SK-N-SH (cell line): Measurements from ENCODE around the gene PTK6.

ENCODE experiments used
- EP300 ChIP-seq, 2 experiments: IDR thresholded peaks; 2 replicates each; pipeline versions ENCODE4 v1.4.0 to v1.6.1; 2012; ENCODE audit warnings: borderline replicate concordance in 1 of 2, low read depth in 1 of 2, low read length in 1 of 2
- POLR2AphosphoS5 ChIP-seq: IDR thresholded peaks from 2 replicates; pipeline ENCODE4 v1.6.1; 2012; ENCODE audit warnings: low read depth, low read length
- RAD21 ChIP-seq: IDR thresholded peaks from 2 replicates; pipeline ENCODE4 v1.6.1; 2012; ENCODE audit warnings: mild to moderate bottlenecking, low read length
- RXRA ChIP-seq: IDR thresholded peaks from 2 replicates; pipeline ENCODE4 v1.4.0; 2012; ENCODE audit warnings: low read depth, mild to moderate bottlenecking, borderline replicate concordance
- TF ChIP-seq, protein P1 (sequence below): fragments of 200-600 bp; sonication (generic); IDR thresholded peaks from 2 replicates; pipeline ENCODE4 v1.6.1; 2017; ENCODE audit warnings: antibody characterized with exemption, mild to moderate bottlenecking, moderate library complexity
- TF ChIP-seq, protein P2 (sequence below): IDR thresholded peaks from 2 replicates; pipeline ENCODE4 v1.4.0; 2012; ENCODE audit warnings: low read depth, borderline replicate concordance

DNA sequence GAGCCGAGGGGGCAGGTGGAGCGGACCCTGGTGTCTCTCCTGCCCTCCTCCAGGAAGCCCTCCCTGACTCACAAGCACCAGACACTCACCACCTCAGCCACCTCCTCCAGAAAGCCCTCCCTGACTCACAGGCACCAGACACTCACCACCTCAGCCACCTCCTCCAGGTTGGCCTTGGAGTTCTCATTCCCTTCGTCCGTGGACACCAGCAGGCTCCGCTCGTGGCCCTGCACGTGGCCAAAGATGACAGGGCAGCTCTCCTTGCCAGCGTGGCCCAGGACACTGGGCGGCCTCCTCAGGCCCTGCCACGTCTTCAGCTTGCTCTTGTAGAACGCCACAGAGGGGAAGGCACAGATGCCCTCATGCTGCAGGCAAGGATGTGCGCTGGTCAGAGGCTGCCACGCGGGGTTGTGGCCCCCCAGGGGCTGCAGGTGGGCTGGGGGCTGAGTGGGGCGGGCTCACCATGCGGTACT, 23.2 kb upstream of the PTK6 start:
- TF ChIP-seq, protein P1, sequence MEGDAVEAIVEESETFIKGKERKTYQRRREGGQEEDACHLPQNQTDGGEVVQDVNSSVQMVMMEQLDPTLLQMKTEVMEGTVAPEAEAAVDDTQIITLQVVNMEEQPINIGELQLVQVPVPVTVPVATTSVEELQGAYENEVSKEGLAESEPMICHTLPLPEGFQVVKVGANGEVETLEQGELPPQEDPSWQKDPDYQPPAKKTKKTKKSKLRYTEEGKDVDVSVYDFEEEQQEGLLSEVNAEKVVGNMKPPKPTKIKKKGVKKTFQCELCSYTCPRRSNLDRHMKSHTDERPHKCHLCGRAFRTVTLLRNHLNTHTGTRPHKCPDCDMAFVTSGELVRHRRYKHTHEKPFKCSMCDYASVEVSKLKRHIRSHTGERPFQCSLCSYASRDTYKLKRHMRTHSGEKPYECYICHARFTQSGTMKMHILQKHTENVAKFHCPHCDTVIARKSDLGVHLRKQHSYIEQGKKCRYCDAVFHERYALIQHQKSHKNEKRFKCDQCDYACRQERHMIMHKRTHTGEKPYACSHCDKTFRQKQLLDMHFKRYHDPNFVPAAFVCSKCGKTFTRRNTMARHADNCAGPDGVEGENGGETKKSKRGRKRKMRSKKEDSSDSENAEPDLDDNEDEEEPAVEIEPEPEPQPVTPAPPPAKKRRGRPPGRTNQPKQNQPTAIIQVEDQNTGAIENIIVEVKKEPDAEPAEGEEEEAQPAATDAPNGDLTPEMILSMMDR, result no peak
- TF ChIP-seq RXRA (no peak), EP300 (IDR thresholded peaks at IDR 0.05; ENCODE audit: borderline replicate concordance in 1 of 2, low read depth in 1 of 2, low read length in 1 of 2) (no peak), POLR2AphosphoS5 (no peak), RAD21 (no peak)
- TF ChIP-seq, protein P2, sequence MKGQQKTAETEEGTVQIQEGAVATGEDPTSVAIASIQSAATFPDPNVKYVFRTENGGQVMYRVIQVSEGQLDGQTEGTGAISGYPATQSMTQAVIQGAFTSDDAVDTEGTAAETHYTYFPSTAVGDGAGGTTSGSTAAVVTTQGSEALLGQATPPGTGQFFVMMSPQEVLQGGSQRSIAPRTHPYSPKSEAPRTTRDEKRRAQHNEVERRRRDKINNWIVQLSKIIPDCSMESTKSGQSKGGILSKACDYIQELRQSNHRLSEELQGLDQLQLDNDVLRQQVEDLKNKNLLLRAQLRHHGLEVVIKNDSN, result no peak
